Femur (tissue), 1 donor: Measurements from ENCODE around the gene FABP1.

Experiments used
- DNase-seq: peaks from one replicate; pipeline ENCODE4 v3.0.0-alpha.2; 2017

The FABP1 gene

DNA sequence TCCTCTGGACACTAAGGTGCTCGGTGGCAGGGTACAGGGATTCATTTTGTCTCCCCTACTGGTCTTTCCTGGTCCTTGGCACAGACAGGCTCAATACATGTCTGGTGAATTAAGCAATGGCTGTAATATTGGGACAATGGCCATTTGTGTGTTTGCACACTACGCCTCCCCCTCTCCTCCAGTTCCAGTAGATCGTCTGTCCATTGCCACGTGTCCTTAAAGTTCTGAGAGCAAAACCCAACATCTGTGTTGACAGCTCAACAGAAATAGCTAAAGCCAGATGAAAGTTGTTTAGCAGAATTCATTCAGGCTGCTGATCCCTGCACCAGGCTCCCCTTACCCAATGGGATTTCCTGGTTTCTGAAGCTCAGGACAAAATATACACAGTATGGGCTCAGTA, 9.0 kb upstream of the FABP1 start:
- no peak for DNase-seq

DNA sequence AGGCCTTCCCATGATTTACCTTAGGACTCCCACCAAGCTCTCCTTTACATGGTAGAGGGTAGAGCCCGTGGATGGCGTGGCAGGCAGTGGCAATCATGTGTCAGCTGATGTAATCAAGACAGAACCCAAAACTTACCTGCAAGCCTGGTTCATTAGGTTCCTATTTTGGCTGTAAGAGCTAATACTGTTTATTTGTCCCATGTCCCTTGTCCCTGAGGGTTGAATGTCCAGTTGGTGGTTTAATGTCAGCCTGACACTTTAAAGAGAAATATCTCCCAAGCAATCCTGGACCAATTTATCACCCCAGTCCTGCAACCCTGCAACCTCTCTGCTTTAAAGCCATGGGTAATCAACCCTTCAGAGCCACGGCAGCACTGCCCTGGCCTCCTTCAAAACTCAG, 6.0 kb upstream of the FABP1 start:
- DNase-seq, result no peak

DNA sequence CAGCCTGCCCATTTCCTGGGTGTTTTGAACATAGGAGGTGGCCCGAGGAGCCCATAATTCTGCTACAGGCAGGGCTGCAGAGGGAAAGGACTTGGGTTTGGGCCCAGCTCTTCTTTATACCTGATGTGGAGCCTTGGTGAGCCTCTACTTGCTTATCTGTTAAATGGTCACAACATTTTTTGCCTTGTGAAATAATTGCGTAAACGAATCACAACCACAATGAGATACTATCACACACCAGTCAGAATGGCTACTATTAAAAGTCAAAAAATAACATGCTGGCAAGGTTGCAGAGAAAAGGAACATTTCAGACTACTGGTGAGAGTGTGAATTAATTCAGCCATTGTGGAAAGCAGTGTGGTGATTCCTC, 4.1 kb upstream of the FABP1 start:
- no peak for DNase-seq

DNA sequence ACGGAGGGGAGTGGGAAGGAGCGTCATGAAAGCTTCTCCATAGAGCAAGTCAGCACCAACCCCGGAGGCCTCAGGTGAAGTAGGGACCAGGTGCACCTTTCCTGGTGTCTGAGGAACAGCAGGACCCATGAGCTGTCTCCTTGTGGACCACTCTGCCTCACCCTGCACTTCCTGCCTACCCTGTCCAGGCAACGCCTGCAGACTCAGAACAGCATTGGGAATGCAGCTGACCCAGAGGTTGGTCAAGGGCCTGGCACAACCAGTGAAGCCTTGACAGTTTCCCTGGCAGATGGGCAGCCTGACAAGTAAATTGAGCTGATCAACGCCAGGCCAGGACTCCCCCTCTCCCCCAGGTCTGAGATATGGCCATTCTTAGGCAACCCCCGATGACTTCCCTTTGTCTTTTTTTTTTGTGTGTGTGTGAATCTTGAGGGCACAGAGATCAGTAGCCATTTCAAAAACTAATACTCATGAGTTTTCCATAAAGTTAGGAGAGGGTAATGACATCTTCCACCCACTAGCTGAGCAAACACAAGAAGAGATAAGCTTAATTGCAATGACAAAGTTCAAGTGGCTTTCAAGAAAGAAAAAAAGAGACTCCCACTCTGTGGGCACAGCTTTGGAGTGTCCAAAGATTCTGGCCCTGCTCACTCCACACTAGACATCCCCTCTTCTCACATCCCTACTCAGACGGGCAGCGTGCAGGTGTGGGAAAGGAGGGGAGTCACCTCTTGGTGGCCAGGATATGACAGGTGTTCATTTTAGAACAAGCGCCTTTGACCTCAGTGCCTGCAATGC, 3.5 kb upstream of the FABP1 start:
- no peak for DNase-seq

DNA sequence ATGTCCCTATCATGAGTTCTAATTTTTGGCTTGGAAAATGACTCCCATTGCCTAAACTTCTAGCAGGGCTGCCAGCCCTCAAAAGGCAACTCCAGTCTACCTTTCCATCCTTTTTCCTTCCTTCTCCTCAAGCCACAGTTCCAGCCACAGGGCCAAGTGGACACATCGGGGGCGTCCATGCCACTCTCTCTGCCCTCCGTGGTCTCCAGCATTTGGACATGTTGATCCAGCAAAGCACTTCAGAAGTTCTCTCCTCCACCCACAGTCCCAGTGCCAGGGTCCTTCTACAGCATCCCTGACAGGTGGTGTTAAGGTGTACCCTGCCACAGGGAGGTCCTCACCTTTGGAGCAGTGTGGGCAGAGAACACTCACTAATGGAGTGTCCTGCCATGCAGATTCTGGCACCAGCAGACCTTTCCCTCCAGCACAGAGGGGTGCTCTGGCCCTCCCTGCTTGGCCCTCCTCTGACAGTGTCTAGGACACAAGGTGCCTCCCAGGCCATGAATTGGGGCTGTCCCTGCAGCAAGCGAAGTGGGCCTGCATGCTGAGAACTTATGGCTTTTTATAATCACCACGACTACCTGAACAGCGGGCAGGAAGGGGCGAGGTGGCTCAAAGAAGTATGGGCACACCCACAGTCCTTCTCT, 1.6 kb upstream of the FABP1 start:
- DNase-seq, result no peak

DNA sequence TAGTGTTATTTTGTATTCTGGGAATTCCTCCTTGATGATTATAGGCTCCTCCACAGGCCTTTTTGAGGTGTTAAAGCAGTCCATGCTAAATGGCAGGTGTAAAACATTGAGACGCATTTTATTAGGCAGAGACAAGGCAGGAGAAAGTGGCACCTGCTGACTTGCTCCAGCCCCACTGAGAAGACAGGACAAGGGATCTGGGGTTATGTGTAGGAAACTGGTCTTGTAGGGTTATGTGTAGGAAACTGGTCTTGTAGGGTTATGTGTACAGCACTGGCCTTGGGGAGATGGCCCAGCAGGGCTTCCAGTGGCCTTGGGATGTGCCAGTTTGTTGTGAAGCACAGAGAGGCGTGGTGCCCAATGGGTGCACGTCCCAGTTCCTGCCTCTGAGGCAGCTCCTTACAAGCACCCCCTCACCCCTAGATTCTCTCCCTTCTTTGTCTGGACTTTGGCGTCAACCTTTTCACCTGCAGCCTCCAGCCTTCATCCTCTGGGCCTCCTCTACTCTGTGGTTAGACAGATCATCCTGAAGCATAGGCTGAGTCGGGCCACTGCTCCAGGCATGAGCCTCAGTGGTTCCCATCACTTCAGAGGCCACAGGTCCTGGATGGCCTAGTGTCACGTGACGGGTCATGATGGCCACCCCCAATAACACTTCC, 921 bp upstream of the FABP1 start:
- DNase-seq, result no peak

DNA sequence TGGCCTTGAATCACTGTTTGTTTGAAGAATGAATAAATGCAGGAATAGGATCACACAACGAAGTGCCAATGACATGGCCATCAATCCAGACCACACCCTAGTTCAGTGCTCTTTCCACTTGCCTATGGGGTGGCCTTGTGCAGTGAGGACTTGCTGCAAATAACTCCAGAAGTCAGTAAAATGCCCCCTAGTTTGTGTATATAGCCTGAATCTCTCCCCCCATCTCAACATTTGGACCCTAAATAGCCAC, 299 bp downstream of the FABP1 start:
- DNase-seq, result no peak

DNA sequence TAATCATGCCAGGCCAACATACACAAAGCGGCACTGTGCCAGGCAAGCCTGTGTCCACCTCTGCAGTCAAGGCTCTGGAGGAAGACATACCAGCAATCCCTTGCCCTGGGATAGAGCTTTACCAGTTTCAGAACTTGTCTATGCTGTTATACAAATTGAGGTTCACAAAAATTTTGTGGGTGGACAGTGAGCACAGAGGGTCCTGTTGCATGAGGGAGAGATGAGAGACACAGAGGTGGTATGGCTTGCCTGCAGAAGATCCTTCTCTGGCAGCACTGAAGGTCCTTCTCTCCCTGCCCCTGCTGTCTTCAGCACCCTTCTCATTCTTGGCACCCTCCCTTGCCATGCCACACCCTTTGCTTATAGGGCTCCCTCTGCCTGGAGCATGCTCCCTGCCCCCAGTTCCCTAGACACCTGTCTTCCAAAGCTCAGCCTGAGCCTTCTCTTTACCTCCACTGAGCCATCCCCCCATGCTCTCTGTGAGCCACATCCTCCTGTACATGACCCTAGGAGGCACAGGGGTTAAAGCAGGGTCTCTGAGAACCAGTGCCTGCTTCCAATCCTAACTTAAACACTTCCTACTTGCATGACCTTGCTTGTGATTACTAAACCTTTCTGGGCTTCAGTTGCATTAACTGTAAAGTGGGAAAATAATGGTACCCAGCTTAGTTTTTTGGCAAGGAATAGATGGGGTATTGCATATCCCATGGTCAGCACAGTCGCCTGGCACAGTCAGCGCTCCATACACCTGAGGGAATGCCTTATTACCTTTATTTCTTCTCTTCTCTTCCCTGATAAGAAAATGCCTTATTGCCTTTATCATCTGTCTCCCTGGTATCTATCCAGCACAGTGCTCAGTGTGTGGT, 857 bp downstream of the FABP1 start:
- no peak for DNase-seq

DNA sequence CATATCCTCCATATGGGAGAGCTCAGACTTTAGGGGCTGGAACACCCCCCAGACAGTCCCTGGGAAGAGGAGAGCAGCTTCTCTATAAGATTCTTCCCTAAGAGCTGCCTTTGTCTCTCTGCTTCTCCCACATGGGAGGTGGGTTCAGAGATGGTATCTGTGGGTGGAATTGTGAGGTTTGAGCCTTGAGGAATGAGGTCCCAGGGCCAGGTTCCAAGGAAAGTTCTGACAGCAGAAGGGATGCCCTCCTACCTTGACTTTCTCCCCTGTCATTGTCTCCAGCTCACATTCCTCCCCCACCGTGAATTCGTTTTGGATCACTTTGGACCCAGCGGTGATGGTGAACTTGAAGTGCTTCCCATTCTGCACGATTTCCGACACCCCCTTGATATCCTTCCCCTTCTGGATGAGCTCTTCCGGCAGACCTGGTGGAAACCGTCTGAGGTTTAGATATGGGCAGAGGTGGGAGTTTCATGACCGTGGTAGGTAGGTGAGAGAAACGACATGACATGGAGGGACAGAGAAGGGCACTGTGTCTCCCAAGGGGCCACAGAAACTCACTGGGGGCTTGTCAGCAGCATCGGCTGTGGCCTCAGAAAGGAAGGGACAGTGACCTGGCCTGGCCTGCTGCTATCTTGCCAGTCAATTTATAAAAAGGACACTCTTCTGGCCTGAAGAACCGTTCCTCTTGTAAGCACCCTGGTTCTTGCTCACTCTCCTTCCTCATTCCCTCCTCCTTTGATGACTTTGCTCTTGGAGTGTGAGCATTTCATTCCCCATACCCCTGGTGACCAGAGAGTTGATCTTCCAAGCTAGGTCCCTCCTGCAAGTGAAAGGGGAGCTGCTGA, 1.7 kb downstream of the FABP1 start:
- no peak for DNase-seq

DNA sequence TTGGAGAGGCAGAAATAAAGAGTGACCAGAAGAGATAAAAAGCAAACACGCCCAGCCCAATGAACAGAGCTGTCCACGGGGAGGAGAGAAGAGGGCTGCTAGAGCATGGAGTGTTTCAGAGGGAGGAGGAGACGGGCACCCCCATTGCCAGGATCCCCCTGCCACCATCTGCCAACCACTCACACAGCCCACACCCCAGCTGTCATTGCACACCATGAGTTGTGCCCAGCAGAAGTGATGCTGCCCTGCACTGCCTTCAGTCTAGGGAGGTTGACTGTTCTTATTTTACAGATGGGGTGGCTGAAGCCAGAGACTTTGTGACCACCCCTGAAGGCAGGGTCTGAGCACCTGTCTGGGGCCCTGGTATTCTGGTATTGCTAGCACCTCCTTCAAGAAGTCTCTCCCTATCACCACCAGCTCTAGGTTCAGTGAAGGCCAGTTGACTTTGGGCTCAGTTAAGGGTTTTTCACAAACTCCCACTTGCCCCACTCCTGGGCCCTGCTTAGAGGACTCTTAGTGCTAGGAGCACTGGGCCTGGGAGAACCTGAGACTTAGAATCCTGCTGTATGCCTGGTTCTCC, 2.4 kb downstream of the FABP1 start:
- no peak for DNase-seq

DNA sequence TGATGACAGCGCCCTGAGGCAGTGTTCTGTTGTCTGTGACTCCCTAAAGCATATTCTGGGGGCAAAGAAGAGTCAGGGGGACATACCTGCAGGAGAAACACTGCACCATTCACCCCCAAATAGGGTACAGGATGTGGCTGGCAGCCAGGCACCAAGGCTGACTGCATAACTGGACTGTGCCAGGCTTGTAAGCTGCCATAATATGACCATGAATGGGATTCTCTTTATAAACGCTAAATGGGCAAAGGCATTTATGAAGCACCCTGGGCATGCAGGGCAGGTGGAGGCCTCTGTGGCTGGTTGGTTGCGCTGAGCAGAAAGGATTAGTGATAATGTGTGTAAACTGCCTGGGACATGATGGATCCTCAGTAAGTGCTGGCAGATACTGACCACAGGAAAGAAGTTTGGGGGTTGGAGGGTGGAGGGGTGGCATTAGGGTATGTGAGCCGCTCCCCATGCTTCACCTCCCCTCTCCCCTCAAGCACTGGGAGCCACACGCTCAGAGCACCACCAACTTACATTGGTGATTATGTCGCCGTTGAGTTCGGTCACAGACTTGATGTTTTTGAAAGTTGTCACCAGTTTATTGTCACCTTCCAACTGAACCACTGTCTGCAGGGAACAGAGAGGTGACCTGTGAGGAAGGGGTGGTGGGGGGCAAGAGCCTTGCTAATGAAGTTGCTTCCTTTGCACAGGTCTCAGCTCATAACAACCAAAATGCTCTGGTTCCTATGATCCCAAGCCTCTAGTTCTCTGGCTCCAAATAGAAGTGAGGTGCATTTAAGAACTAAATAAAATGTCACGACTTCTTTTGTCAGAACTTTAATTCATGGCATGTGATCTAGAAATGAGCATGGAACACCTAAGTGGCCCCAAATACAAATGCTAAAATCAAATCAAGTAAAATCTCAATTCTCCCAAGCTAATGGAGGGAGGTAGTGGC, 3.6 kb downstream of the FABP1 start:
- no peak for DNase-seq

DNA sequence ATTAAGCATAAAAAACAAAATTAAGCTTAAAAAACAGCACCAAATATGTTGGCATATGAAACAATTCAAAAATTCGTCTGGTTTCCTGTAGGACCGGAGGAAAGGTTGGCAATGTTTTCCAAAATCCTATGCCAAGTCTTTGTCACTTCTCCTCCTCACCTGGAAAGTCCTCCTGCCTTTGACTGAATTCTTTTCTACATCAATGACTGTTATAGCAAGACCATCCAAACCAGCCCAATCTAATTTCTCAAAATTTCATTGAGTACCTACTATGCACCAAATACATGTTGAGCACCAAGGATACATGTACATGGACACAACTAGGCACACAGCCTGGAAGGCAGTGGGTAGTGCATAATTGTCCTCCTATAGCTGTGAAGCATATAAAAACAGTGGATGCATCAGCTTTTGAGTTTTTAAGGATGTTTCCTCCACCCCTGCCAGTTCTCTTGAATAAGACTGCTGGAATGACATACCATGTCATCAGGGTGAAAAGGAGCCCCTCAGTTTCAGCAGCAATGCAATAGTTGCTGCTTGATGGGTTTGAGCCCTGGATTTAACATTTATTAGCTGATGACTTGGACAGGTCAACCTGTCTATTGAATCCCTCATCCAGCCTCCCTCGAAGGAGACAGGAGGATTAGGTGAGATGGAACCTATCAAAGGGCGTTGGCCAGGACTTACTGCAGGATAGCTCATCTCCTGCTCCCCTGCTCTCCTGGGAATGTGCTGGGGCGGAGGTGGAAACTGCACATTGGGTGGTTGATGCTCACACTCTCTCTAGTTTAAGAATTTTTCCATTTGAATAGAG, 4.5 kb downstream of the FABP1 start:
- no peak for DNase-seq

DNA sequence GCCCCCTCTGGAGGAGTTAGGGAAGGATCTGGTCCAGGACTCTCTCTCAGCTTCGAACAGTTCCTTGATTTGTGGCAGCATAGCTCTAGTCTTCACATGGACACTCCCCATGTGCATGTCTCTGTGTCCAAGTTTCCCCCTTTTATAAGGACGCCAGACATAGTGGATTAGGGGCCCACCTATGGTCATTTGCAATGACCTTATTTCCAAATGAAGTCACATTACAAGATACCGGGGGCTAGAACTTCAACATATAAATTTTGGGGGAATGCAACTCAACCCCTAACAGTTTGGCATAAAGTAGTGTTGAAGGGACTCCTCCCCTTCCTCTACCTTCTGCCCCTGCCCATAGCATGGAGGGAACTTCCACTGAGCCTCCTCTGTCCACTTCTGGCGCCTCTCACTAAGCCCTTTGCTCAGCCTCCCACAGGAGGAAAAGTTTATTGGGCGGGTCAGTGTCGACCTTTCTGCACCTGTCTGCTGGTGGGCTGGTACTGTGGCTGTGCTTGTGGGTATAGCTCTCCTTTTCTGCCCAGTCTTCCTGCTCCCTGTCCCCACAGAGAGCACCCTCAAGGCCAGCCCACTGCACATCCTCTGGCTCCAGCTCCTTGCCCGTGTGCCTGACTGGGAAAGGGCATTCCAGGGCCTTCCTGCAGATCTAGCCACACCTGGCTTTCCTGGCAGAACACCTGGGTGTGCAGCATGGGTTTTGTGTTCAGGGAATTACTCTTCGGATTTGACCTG, 5.5 kb downstream of the FABP1 start:
- DNase-seq, result no peak

DNA sequence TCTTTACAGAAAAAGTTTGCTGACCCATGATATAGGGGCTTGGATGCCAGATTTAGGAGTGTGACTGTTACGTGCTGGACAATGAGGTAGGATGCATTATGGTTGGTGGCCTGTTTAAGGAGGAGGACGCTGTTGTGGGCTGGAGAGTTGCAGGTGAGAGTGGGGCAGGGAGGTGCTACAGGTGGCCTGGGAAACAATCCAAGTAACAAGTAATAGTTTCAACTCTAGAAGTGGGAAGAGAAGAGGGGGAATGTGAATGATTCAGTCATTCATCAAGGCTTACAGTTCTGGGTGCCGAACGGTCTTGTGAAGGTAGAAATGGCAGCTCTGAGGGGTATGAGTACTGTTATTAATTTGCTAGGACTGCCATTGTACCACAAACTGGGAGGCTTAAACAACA, 6.2 kb downstream of the FABP1 start:
- no peak for DNase-seq

DNA sequence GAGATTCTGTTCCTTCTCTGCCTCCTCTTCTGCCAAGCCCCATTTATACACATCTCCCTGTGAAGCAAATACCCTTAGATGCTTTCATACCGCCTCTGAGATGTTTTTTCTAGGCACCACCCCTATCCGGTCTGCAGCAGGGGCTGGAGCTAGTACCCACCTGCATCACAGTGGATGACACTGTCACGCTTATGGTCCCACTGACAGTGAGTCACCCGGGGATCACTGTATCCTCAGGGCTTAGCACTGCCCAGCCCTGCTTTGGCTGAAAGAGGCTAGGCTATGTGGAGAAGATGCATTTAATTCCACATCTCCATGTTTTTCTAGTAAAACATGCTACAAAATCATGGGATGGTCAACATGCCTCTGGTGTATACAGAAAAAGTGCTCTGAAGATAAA, 9.9 kb downstream of the FABP1 start:
- no peak for DNase-seq

DNA sequence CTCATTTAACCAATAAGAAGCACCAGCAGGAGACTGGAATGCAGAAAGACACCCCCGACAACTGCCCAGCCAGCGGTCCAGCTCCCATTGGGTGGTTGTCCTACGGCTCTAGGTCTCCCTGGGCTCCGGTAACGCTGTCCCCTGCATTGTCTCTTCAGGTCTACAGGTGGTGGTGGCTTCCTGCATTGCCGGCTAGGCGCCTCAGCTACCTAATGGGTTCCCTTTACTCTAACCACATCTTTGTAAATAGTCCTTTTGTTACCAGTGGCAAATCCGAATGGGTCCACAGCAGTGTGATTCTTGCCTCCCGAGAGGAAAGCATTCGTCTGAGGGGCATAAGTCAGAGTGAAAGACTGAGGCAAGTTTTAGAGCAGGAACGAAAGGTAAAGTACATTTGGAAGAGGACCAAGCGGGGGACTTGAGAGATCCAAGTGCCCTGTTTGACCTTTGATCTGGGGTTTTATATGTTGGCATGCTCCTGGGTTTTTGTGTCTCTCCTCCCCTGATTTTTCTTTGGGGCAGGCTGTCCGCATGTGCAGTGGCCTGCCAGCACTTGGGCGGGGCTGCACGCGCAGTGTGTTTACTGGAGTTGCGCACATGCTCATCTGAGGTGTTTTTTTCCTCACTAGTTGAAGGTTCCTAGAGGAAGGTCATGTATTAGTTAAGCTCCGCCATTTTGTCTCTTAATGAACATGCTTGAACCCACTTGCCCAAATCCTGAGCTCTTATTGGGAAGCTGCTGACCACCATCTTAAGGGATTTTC, 11.0 kb downstream of the FABP1 start:
- DNase-seq, result no peak

DNA sequence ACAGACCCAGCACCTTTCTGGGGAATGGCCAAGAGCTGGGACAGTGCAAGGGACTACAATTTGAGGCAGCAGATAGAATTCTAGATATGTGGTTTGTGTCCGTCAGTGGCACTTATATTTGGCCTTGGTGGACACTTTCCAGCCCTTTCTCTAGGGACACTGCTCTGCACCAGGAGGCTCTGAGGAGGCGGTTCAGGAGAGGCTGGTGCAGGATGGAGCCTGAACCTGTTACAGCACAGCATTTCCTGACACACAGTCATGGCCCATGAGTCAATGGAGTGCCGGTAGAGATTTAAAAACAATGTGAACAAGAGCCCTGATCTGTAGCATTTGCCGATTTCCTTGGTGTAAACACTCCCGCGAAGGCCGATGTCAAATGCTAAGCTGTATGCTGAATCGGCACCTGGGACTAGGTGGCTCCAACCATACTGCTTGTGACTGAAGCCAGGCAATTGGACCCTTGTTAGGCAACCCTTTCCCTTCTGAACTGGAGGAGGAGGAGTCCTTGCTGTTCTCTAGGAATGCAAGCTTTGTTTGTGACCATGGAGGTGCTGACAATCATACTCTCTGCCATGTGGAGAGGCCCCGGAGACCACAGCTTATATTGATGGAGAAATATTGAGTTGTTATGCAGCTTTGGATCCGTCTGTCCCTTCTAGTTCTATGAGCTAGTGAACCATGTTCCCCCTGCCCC, 11.9 kb downstream of the FABP1 start:
- no peak for DNase-seq

DNA sequence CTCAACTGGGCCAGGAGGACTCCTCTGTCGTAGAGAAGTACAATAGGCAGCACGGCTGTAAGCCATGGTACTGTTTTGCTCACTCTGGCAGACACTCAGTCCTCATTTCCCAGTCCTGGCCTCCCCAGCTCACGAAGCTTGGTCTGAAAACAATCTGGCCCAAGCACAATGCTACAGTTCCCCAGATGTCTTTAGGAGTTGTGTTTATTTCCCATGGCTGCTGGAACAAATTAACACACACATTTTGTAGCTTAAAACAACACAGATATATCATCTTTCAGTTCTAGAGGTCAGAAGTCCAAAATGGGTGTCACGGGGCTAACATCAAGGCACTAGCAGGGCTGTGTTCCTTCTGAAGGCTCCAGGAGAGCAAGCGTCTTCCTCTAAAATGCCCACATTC, 13.0 kb downstream of the FABP1 start:
- DNase-seq, result peak; percentile 66
